Airway epithelial cell (primary cell): ENCODE data around the gene APBA2. TPM values are rescaled to one million over a fixed set of nuclear protein-coding genes. Genes with fewer than 3 reads are reported as not detected.

Source experiments
- total RNA-seq: library from RNA; depleted of rRNA; stranded (reverse); fragments of >200 nt; gene quantifications from 2 replicates; pipeline ENCODE4 v1.2.3, GENCODE V29; 2015

APBA2 gene
- total RNA-seq = 15.9 and 17.4 TPM in 2 replicates

DNA sequence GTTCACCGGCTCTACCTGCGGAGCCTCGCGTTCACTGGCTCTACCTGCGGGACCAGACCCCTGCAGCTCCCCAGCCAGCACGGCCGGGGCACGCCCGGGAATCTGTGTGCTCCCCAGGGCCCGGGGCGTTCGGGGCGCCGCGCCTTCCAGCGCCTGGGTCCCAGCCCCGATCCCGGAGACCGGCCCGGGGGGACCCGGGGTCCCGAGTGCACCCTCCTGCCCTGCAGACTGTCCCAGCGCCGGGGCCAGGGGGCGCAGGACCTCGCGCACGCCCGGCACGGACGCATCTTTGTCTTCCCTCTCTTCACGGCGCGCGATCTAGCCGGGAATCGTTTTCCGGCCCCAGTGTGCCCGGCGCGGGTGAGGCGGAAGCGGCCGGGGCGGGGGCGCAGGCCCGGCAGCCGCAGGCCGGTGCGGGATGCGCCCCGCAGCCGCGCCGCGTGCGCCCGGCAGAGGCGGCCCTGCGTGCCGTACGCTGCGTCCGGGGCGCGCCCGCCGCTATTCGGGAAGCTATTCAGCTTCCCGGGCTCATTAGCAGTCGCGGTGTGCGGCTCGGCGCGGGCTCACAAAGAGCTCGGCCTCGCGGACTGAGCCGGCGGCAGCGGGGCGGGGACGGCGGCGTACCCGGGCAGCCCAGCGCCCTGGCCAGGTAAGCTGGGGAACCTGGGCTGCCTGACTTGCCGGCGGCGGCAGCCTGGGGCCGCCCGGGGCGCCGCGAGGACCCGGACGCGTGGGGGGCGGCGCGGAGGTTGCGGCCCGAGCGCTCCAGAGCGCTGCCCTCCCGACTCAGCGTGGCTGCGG is at the start of gene APBA2:
Gene APBA2 (plus strand): TSS at position 345 of the 801 bp plus-strand sequence. CDS start 167,911 bp downstream, outside the sequence.

DNA sequence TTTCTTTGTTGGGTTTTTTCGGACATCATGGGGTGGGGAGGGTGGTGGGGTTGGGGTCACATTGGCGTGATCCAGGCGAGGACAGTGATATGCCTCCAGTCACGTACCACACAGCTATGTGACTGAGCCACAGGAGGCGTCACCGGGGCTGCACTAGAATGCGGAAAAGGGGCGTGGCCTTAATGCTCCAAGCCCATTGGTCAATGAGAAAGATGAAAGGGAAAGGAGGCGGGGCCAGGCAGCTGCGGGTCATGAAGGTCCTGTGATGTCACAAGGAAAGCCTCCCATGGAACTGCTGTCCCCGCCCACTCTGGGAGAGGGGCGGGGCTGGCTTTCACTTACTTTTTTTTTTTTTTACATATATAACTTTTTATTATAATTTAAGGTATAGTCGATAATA is 37.3 kb upstream of the APBA2 start, which contains the start of gene GOLGA6L7:
Gene GOLGA6L7 (minus strand): TSS at position 124 of the 400 bp plus-strand sequence. CDS start 95 bp downstream, at position 29.

Other genes starting within 250 kb of the APBA2 start
- not detected in 2 replicates for gene GOLGA8M, start 173.6 kb upstream of the APBA2 start, total RNA-seq
- gene GOLGA6L7, start 37.3 kb upstream of the APBA2 start, total RNA-seq = not detected in 2 replicates